Astrocyte (in vitro differentiated cells and primary cell): ENCODE measurements around the gene THTPA.

Experiments used
- EZH2 ChIP-seq: IDR thresholded peaks from 2 replicates; pipeline ENCODE4 v1.6.1; 2012; ENCODE audit warnings: mild to moderate bottlenecking, low read length, inconsistent platforms; ENCODE audit not compliant: insufficient read depth
- TF ChIP-seq, protein P1 (sequence below): IDR thresholded peaks from 2 replicates; pipeline ENCODE4 v1.5.1; 2011; ENCODE audit warnings: low read depth, mild to moderate bottlenecking, inconsistent platforms, low read length, moderate library complexity; ENCODE audit not compliant: insufficient read depth

DNA sequence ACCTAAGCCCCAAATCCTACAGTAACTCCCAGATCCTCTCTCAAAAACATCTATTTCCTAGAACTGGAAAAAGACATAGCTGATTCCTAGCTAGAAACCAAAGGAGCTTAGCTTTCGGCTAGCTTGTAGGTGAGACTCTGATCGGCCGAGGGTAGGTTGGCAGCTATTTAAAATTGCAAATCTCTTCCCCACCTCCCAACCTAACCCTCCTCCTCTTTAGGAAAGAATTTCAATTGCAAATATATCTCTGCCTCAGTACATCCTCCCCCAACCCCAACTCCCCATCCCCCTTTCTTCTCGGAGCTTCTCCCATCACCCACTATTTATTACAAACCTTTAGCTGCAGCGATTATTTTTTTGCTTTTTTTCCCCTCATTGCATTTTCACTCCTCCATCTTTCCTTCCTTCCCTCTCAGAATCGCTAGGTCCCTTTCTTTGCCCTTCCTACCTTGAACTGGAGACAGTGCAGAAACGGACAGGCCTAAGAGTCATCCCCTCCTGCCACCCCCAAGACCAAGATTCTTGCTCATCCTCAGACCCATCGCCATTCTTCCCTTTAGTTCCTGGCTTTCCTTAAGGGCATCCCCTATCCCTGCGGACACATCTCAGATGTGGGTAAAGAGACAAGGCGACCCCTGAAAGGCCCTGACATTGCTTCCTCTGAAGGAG, 17.9 kb upstream of the THTPA start:
- TF ChIP-seq, protein P1, sequence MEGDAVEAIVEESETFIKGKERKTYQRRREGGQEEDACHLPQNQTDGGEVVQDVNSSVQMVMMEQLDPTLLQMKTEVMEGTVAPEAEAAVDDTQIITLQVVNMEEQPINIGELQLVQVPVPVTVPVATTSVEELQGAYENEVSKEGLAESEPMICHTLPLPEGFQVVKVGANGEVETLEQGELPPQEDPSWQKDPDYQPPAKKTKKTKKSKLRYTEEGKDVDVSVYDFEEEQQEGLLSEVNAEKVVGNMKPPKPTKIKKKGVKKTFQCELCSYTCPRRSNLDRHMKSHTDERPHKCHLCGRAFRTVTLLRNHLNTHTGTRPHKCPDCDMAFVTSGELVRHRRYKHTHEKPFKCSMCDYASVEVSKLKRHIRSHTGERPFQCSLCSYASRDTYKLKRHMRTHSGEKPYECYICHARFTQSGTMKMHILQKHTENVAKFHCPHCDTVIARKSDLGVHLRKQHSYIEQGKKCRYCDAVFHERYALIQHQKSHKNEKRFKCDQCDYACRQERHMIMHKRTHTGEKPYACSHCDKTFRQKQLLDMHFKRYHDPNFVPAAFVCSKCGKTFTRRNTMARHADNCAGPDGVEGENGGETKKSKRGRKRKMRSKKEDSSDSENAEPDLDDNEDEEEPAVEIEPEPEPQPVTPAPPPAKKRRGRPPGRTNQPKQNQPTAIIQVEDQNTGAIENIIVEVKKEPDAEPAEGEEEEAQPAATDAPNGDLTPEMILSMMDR, result no peak
- TF ChIP-seq EZH2, result no peak
